Pancreas (tissue), 10 donors: Measurements from ENCODE around the gene NSG2. TPM values are rescaled to one million over a fixed set of nuclear protein-coding genes. Genes with fewer than 3 reads are reported as not detected.

Experiments used
- ATAC-seq, 4 donors: fragments of 200-7000 bp; cut with Tn5 transposase; one replicate each; pipeline versions ENCODE4 v1.8.0 to v1.9.1; 2020; ENCODE audit warnings: mild to moderate bottlenecking in 4 of 4, moderate library complexity in 4 of 4
- DNase-seq, 6 donors: peaks; one replicate each; pipeline ENCODE4 v3.0.0-alpha.2; 2020
- FAIRE-seq: peaks from 2 replicates; lab custom pipeline; 2012; peaks lifted over from hg19 to GRCh38; lab: Jason Lieb, UNC
- H3K27ac ChIP-seq, 4 donors: fragments of 200-600 bp; sonication (generic); 1 replicate in 3 of 4; 2 replicates in 1 of 4; pipeline versions ENCODE4 v1.5.0 to v1.8.0; 2020
- H3K27me3 ChIP-seq, 4 donors: fragments of 200-600 bp; one replicate each; pipeline ENCODE4 v1.8.0; 2021
- H3K36me3 ChIP-seq, 3 donors: fragments of 200-600 bp; sonication (generic) in 1 of 3; one replicate each; pipeline versions ENCODE4 v1.5.0 to v1.8.0; 2020 to 2021
- H3K4me1 ChIP-seq, 3 donors: fragments of 200-600 bp; one replicate each; pipeline ENCODE4 v1.8.0; 2021
- H3K4me3 ChIP-seq, 4 donors: fragments of 200-600 bp; sonication (generic) in 2 of 4; one replicate each; pipeline versions ENCODE4 v1.5.0 to v1.8.0; 2020 to 2021
- H3K9me3 ChIP-seq, 4 donors: fragments of 200-600 bp; one replicate each; pipeline ENCODE4 v1.8.0; 2021
- CTCF ChIP-seq, 4 donors: fragments of 200-600 bp; sonication (generic) in 3 of 4; IDR thresholded peaks; one replicate each; pipeline versions ENCODE4 v1.5.0 to v1.8.0; 2021; ENCODE audit warnings: antibody characterized with exemption in 4 of 4
- WGBS, 2 donors: extraction: QIAGEN DNeasy Blood & Tissue Kit; methylation state at CpG; one replicate each; pipeline ENCODE4 v1.1.7; 2013; 5-methylcytosine and 5-hydroxymethylcytosine counted together
- intact Hi-C, 3 donors: fragments of 100-400 bp; cut with DNase I; formaldehyde crosslinking; loops; one replicate each; pipeline versions ENCODE4 v1.11.1 to v1.14.2; 2022
- polyA plus RNA-seq, 2 donors: library from polyadenylated mRNA; stranded (reverse); fragments of 200-250 nt; gene quantifications; one replicate each; pipeline ENCODE4 v1.2.3, GENCODE V29; 2013
- total RNA-seq, 6 donors: library from RNA; stranded (reverse); fragmentation: NEBNext Ultra II Directional in 4 of 6; extraction: Animal tissue kit (Norgen Biotek cat#: 25700) in 4 of 6; gene quantifications; one replicate each; pipeline versions ENCODE4 v1.2.1 to v1.2.4, GENCODE V29; 2021 to 2023
- donor health status: healthy with polysubstance abuse.
- donor health status: DM: no; HTN: no; CAD: no; lungs with moderate emphysema.
- donor health status: DM: no; HTN: no; CAD: no.
- donor health status: control.
- donor health status: control.
- donor health status: Bipolar disorder and iron deficiency.
- donor health status: DM: yes; HTN: yes; CAD: no.
- donor health status: DM: no; HTN: no; CAD: no.
- donor health status: DM: no; HTN: no; CAD: no.
- donor health status: DM: yes; HTN: yes; CAD: no.

NSG2 gene
- total and polyA plus RNA-seq, 8 donors = 0.19 to 3.5 (median 0.45) TPM

- no peak overlapping the region for H3K27ac ChIP-seq
- no peaks in the 10 kb centered on the region for H3K4me1 ChIP-seq
- no peaks in the 10 kb centered on the region for H3K36me3 ChIP-seq
- FAIRE-seq (no peak), ATAC-seq (no peak), DNase-seq (no peak)
- H3K27me3 ChIP-seq = no peaks in the 10 kb centered on the region
- intact Hi-C loops = no loop called here
- TF ChIP-seq CTCF (IDR thresholded peaks at IDR 0.05) = no peak
- no peak overlapping the region for H3K4me3 ChIP-seq
- 73 to 84% methylated on average over 3 of the region's 3 CpGs for WGBS, 2 donors
- no peaks in the 10 kb centered on the region for H3K9me3 ChIP-seq
Measured at GRCh38 chr5:174149426-174149825, 103.9 kb downstream of the NSG2 start.

- WGBS, 2 donors = 73 to 84% methylated on average over 6 of the region's 6 CpGs
- Histone ChIP-seq H3K27me3 (no peaks in the 10 kb centered on the region), H3K9me3 (no peaks in the 10 kb centered on the region), H3K4me1 (no peaks in the 10 kb centered on the region), H3K27ac (no peak overlapping the region), H3K4me3 (no peak overlapping the region), H3K36me3 (no peaks in the 10 kb centered on the region)
- FAIRE-seq (no peak), DNase-seq (no peak), ATAC-seq (no peak)
- intact Hi-C loops = no loop called here
- TF ChIP-seq CTCF (IDR thresholded peaks at IDR 0.05) = no peak
Measured at GRCh38 chr5:174149989-174150388, 104.5 kb downstream of the NSG2 start.

- Histone ChIP-seq H3K4me3 (no peak overlapping the region), H3K9me3 (no peaks in the 10 kb centered on the region), H3K4me1 (no peaks in the 10 kb centered on the region), H3K36me3 (no peaks in the 10 kb centered on the region), H3K27ac (no peak overlapping the region), H3K27me3 (no peaks in the 10 kb centered on the region)
- no peak for TF ChIP-seq CTCF (IDR thresholded peaks at IDR 0.05)
- no peak for ATAC-seq
- WGBS, 2 donors = 46 to 60% methylated on average over 3 of the region's 3 CpGs
- DNase-seq = no peak
- intact Hi-C loops = no loop called here
- FAIRE-seq = no peak
Measured at GRCh38 chr5:174151599-174152181, 106.2 kb downstream of the NSG2 start.

- Histone ChIP-seq H3K27ac (no peak overlapping the region), H3K4me3 (no peak overlapping the region), H3K4me1 (no peaks in the 10 kb centered on the region), H3K36me3 (no peaks in the 10 kb centered on the region), H3K27me3 (no peaks in the 10 kb centered on the region), H3K9me3 (no peaks in the 10 kb centered on the region)
- intact Hi-C loops = no loop called here
- TF ChIP-seq CTCF (IDR thresholded peaks at IDR 0.05) = no peak
- DNase-seq = no peak
- 61 to 76% methylated on average over 1 of the region's 1 CpG for WGBS, 2 donors
- no peak for ATAC-seq
- no peak for FAIRE-seq
Measured at GRCh38 chr5:174154559-174154958, 109.1 kb downstream of the NSG2 start.

GRCh38 chr5:174155281-174155680 lies 109.8 kb downstream of the NSG2 start:
- FAIRE-seq = no peak
- TF ChIP-seq CTCF (IDR thresholded peaks at IDR 0.05) = no peak
- no peak overlapping the region for H3K27ac ChIP-seq
- no peak for DNase-seq
- intact Hi-C loops = no loop called here
- no peaks in the 10 kb centered on the region for H3K4me1 ChIP-seq
- 90 to 93% methylated on average over 1 of the region's 1 CpG for WGBS, 2 donors
- ATAC-seq = no peak
- no peak overlapping the region for H3K4me3 ChIP-seq
- no peaks in the 10 kb centered on the region for H3K9me3 ChIP-seq
- H3K27me3 ChIP-seq = no peaks in the 10 kb centered on the region
- no peaks in the 10 kb centered on the region for H3K36me3 ChIP-seq
